Cardiac muscle cell (in vitro differentiated cells and primary cell): ENCODE results near the gene AKT1. TPM values are rescaled to one million over a fixed set of nuclear protein-coding genes. Genes with fewer than 3 reads are reported as not detected.

Experiments
- DNase-seq, 2 donors: peaks; one replicate each; pipeline versions ENCODE4 v3.0.0 to v3.0.0-alpha.2; 2010 to 2017; ENCODE audit warnings: low read depth in 1 of 2, low spot score in 1 of 2
- H3K27ac ChIP-seq: fragments of 200-600 bp; sonication (generic); 2 replicates; pipeline ENCODE4 v1.5.1; 2016
- H3K27me3 ChIP-seq: fragments of 200-600 bp; sonication (generic); 2 replicates; pipeline ENCODE4 v1.6.0; 2016; ENCODE audit warnings: control low read depth
- H3K36me3 ChIP-seq: fragments of 200-600 bp; sonication (generic); 2 replicates; pipeline ENCODE4 v1.5.1; 2016; ENCODE audit warnings: control low read depth
- H3K4me1 ChIP-seq: fragments of 200-600 bp; sonication (generic); 2 replicates; pipeline ENCODE4 v1.8.1; 2017; ENCODE audit warnings: low read depth, mild to moderate bottlenecking, mixed run types
- H3K4me3 ChIP-seq: fragments of 200-600 bp; sonication (generic); 2 replicates; pipeline ENCODE4 v1.5.1; 2016; ENCODE audit warnings: mild to moderate bottlenecking
- H3K9me3 ChIP-seq: fragments of 200-600 bp; sonication (generic); 2 replicates; pipeline ENCODE4 v1.5.1; 2017; ENCODE audit warnings: low read depth, mild to moderate bottlenecking, control low read depth
- polyA plus RNA-seq: library from polyadenylated mRNA; unstranded; fragments of >200 nt; fragmentation: Nextera tagmentation; extraction: Ambion mirVana; gene quantifications from 2 replicates; pipeline ENCODE4 v1.2.1, GENCODE V29; 2016
- total RNA-seq: library from RNA; depleted of rRNA; stranded (reverse); fragments of >200 nt; gene quantifications from 2 replicates; pipeline ENCODE4 v1.2.3, GENCODE V29; 2016
- TF ChIP-seq, protein P1 (sequence below): IDR thresholded peaks from 2 replicates; pipeline ENCODE4 v1.5.1; 2012; ENCODE audit warnings: low read depth, mild to moderate bottlenecking, low read length

AKT1 gene
- total and polyA plus RNA-seq, 2 experiments from 2014 or later = 173 to 242 TPM

DNA sequence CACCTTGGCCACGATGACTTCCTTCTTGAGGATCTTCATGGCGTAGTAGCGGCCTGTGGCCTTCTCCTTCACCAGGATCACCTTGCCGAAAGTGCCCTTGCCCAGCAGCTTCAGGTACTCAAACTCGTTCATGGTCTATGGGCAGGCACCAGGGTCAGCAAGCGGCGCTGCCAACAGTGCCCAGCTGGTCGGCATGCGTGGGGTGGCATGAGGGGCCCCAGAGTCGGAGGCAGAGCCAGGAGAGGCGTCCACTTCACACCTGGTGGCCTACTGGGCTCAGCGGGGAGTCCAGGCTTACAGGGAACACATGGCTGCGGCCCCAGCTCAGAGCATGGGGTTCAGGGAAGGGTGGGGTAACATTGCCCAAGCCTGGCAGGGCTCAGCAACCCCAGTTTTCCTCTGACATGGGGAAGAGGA, 20.5 kb downstream of the AKT1 start:
- DNase-seq = no peak
- Histone ChIP-seq H3K4me3 (no peak overlapping the region), H3K27me3 (no peaks in the 10 kb centered on the region), H3K4me1 (peaks cover 12% of the 10 kb centered on the region), H3K27ac (no peak overlapping the region), H3K36me3 (peaks cover 26% of the 10 kb centered on the region), H3K9me3 (no peaks in the 10 kb centered on the region)
- TF ChIP-seq, protein P1, sequence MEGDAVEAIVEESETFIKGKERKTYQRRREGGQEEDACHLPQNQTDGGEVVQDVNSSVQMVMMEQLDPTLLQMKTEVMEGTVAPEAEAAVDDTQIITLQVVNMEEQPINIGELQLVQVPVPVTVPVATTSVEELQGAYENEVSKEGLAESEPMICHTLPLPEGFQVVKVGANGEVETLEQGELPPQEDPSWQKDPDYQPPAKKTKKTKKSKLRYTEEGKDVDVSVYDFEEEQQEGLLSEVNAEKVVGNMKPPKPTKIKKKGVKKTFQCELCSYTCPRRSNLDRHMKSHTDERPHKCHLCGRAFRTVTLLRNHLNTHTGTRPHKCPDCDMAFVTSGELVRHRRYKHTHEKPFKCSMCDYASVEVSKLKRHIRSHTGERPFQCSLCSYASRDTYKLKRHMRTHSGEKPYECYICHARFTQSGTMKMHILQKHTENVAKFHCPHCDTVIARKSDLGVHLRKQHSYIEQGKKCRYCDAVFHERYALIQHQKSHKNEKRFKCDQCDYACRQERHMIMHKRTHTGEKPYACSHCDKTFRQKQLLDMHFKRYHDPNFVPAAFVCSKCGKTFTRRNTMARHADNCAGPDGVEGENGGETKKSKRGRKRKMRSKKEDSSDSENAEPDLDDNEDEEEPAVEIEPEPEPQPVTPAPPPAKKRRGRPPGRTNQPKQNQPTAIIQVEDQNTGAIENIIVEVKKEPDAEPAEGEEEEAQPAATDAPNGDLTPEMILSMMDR = no peak

GRCh38 chr14:104774453-104775072, 21.0 kb downstream of the AKT1 start:
- TF ChIP-seq, protein P1 = no peak
- DNase-seq = no peak

DNA sequence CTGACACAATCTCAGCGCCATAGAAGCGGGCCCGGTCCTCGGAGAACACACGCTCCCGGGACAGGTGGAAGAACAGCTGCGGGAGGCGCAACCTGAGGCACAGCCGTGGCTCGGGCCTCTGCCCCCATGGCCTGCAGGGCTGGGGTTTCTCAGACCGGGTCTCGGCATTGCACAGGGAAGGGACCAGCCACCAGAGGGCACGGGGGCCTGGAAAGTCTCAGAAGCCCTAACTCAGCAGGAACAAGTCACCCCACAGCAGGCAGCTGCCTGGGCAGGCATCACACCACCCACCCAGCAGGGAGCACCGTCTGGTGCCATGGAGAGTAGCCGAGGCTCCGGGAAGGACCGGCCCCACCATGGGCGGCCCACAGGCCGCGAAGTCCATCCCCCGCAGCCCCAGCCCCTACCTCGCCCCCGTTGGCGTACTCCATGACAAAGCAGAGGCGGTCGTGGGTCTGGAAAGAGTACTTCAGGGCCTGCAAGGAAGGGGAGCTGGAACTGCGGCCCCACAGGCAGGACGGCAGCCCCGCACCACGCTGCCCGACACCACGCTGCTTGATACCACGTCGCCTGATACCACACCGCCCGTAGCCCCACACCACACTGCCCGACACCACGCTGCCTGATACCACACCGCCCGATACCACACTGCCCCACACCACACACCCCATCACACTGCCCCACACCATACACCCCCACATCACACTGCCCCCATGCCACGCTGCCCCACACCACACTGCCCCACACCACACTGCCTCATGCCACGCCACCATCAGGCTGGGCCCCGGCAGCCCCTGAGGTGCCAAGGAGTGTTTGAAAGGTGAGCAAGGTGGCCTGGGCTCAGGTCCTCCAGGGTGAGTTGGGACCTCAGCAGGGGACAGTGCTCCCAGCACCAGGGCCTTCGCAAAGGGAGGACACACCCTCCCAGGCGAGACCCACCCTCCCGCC, 21.8 kb downstream of the AKT1 start:
- H3K36me3 ChIP-seq = peaks cover 26% of the 10 kb centered on the region
- H3K4me1 ChIP-seq = peaks cover 25% of the 10 kb centered on the region
- TF ChIP-seq, protein P1 = no peak
- no peaks in the 10 kb centered on the region for H3K9me3 ChIP-seq
- H3K27me3 ChIP-seq = no peaks in the 10 kb centered on the region
- no peak overlapping the region for H3K4me3 ChIP-seq
- no peak for DNase-seq
- H3K27ac ChIP-seq = peak overlapping the region; percentile 17

More at GRCh38 chr14:104774453-104775072, 21.0 kb downstream of the AKT1 start:
- H3K36me3 ChIP-seq = peaks cover 26% of the 10 kb centered on the region
- H3K27ac ChIP-seq = no peak overlapping the region
- no peaks in the 10 kb centered on the region for H3K9me3 ChIP-seq
- H3K4me3 ChIP-seq = no peak overlapping the region
- peaks cover 17% of the 10 kb centered on the region for H3K4me1 ChIP-seq
- H3K27me3 ChIP-seq = no peaks in the 10 kb centered on the region

DNA sequence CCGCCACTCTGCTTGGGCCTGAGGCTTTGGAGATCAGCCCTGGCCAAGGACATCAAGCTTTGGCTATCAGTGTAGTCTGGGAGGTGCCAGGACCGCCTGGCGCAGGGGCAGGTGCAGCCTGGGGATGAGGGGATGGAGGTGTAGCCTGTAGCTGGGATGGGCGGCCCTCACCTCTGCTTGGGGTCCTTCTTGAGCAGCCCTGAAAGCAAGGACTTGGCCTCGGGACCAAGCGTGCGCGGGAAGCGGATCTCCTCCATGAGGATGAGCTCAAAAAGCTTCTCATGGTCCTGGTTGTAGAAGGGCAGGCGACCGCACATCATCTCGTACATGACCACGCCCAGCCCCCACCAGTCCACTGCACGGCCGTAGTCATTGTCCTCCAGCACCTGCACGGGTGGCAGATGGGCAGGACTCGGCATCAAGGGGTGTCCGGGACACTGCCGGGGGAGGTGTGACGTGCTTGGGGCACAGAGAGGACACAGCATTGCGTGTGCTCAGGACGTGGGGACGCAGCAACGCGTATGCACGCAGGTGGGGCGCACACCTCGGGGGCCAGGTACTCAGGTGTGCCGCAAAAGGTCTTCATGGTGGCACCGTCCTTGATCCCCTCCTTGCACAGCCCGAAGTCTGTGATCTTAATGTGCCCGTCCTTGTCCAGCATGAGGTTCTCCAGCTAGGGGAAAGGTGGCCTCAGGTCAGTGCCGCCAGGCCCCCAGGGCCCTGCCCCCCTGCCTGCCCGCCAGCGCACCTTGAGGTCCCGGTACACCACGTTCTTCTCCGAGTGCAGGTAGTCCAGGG, 22.6 kb downstream of the AKT1 start:
- H3K4me1 ChIP-seq = peaks cover 25% of the 10 kb centered on the region
- TF ChIP-seq, protein P1 = no peak
- peak overlapping the region; percentile 17 for H3K27ac ChIP-seq
- no peak overlapping the region for H3K4me3 ChIP-seq
- H3K9me3 ChIP-seq = no peaks in the 10 kb centered on the region
- no peak for DNase-seq
- H3K36me3 ChIP-seq = peaks cover 26% of the 10 kb centered on the region
- H3K27me3 ChIP-seq = no peaks in the 10 kb centered on the region
